Heart left ventricle (tissue), 16 donors: ENCODE results near the gene CIRBP. TPM values are rescaled to one million over a fixed set of nuclear protein-coding genes. Genes with fewer than 3 reads are reported as not detected.

ENCODE experiments used
- ATAC-seq, 4 donors: fragments of 200-7000 bp; cut with Tn5 transposase; one replicate each; pipeline ENCODE4 v1.9.1; 2020 to 2022; ENCODE audit warnings: moderate library complexity in 4 of 4, mild to moderate bottlenecking in 3 of 4, moderate number of reproducible peaks in 1 of 4
- DNase-seq, 5 donors: peaks; one replicate each; pipeline ENCODE4 v3.0.0-alpha.2; 2020
- H3K27ac ChIP-seq, 12 donors: fragments of 200-600 bp; sonication (generic) in 4 of 12; one replicate each; pipeline versions ENCODE4 v1.5.0 to v1.8.0; 2016 to 2022; ENCODE audit warnings: mild to moderate bottlenecking in 2 of 12
- H3K27me3 ChIP-seq, 9 donors: fragments of 200-600 bp; sonication (generic) in 2 of 9; one replicate each; pipeline versions ENCODE4 v1.5.1 to v1.8.0; 2016 to 2022; ENCODE audit warnings: mild to moderate bottlenecking in 3 of 9
- H3K36me3 ChIP-seq, 9 donors: fragments of 200-600 bp; sonication (generic) in 2 of 9; one replicate each; pipeline versions ENCODE4 v1.5.0 to v1.8.0; 2018 to 2022; ENCODE audit warnings: mild to moderate bottlenecking in 2 of 9
- H3K4me1 ChIP-seq, 12 donors: fragments of 200-600 bp; sonication (generic) in 4 of 12; one replicate each; pipeline versions ENCODE4 v1.5.0 to v1.8.0; 2016 to 2022; ENCODE audit warnings: mild to moderate bottlenecking in 3 of 12
- H3K4me3 ChIP-seq, 12 donors: fragments of 200-600 bp; sonication (generic) in 4 of 12; one replicate each; pipeline versions ENCODE4 v1.5.0 to v1.8.0; 2017 to 2022; ENCODE audit warnings: mild to moderate bottlenecking in 9 of 12, moderate library complexity in 4 of 12
- H3K9me3 ChIP-seq, 12 donors: fragments of 200-600 bp; sonication (generic) in 4 of 12; one replicate each; pipeline versions ENCODE4 v1.5.0 to v1.8.0; 2016 to 2022; ENCODE audit warnings: mild to moderate bottlenecking in 1 of 12
- POLR2A ChIP-seq, 2 donors: fragments of 450-650 bp; IDR thresholded peaks; one replicate each; pipeline ENCODE4 v1.6.1; 2017; ENCODE audit warnings: antibody characterized with exemption in 2 of 2, mild to moderate bottlenecking in 2 of 2, moderate library complexity in 2 of 2
- WGBS, 4 donors: extraction: QIAGEN DNeasy Blood & Tissue Kit in 2 of 4; methylation state at CpG; one replicate each; pipeline versions ENCODE4 v1.1.5 to v1.1.7; 2013 to 2018; 5-methylcytosine and 5-hydroxymethylcytosine counted together
- intact Hi-C, 10 donors: fragments of 100-400 bp; cut with DNase I; formaldehyde crosslinking; loops; one replicate each; pipeline versions ENCODE4 v1.11.1 to v1.14.2; 2022
- polyA plus RNA-seq, 2 donors: library from polyadenylated mRNA; stranded (reverse); fragments of 200-250 nt; gene quantifications; one replicate each; pipeline ENCODE4 v1.2.3, GENCODE V29; 2013
- total RNA-seq, 9 donors: library from RNA; depleted of rRNA in 2 of 9; stranded (reverse); fragments of >200 nt in 2 of 9; fragmentation: NEBNext Ultra II Directional in 3 of 9; extraction: Animal tissue kit (Norgen Biotek cat#: 25700) in 3 of 9; gene quantifications; one replicate each; pipeline versions ENCODE4 v1.1.0 to v1.2.4, GENCODE V29; 2016 to 2023
- TF ChIP-seq, protein P1 (sequence below), 12 donors: fragments of 200-600 bp; sonication (generic) in 4 of 12; IDR thresholded peaks; one replicate each; pipeline versions ENCODE4 v1.5.0 to v1.8.0; 2018 to 2022; ENCODE audit warnings: antibody characterized with exemption in 12 of 12, mild to moderate bottlenecking in 5 of 12
- donor health status: ischemic (EF 13 %, LVEDD 7.1; RV severe dilation, severe dysfunction).
- donor health status: healthy with polysubstance abuse.
- donor health status: DM: no; HTN: yes; CAD: no.
- donor health status: DM: no; HTN: no; CAD: no.
- donor health status: ischemic (EF 25% LVEDD 6.9; RV normal size, moderate dysfunction).
- donor health status: ischemic (EF 25% LVEDD 5.7; RV mildly dilated, moderate dysfunction).
- donor health status: healthy.
- donor health status: DM: yes; HTN: yes; CAD: no.
- donor health status: ischemic (EF 35%, LVEDD 5.7; RV mildly dilated, moderate dysfunction).
- donor health status: nonischemic (EF 11% LVEDD 7.7; RV severe dilation, severe dysfunction).
- donor health status: DM: yes; HTN: yes; CAD: no.
- donor health status: PGD.
- donor health status: ischemic (EF 29% LVEDD 5.4; RV normal size, mild dysfunction).
- donor health status: nonischemic (EF 23%, LVEDD 6.1; RV moderate dilation, normal function).

Gene CIRBP
- total and polyA plus RNA-seq, 11 donors, result 149 to 425 (median 269) TPM

DNA sequence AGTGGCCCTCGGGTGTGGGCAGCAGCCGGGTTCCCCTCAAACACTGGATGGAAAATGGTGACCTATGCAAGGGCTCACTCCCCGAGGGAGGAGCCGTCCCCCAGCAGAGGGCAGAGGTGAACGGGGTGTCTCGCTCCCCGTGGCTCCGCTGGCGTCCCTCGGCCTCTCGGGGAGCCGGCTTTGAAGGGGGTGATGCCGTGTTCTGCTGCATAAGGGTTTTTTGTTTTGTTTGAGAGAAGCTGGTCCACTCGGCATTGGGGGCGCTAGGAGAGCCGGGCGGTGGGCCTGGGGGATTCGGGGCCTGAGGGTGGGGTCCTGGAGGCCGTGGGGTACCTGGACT lies 20.5 kb downstream of the CIRBP start:
- DNase-seq, result no peak
- TF ChIP-seq, protein P1, sequence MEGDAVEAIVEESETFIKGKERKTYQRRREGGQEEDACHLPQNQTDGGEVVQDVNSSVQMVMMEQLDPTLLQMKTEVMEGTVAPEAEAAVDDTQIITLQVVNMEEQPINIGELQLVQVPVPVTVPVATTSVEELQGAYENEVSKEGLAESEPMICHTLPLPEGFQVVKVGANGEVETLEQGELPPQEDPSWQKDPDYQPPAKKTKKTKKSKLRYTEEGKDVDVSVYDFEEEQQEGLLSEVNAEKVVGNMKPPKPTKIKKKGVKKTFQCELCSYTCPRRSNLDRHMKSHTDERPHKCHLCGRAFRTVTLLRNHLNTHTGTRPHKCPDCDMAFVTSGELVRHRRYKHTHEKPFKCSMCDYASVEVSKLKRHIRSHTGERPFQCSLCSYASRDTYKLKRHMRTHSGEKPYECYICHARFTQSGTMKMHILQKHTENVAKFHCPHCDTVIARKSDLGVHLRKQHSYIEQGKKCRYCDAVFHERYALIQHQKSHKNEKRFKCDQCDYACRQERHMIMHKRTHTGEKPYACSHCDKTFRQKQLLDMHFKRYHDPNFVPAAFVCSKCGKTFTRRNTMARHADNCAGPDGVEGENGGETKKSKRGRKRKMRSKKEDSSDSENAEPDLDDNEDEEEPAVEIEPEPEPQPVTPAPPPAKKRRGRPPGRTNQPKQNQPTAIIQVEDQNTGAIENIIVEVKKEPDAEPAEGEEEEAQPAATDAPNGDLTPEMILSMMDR (IDR thresholded peaks at IDR 0.05), result no peak
- TF ChIP-seq POLR2A (IDR thresholded peaks at IDR 0.05), result no peak
- no peaks in the 10 kb centered on the region for H3K36me3 ChIP-seq
- intact Hi-C loops, result loop anchor here in 3 of 10 donors (10.0 kb wide), 3 partner anchors 65 to 235 kb away; partner anchors contain the start of gene PLK5 (in 2 of the 3)
- H3K4me1 ChIP-seq, result peaks cover 0 to 23% (median 0%) of the 10 kb centered on the region in 12 donors
- no peak overlapping the region for H3K27ac ChIP-seq
- H3K9me3 ChIP-seq, result no peaks in the 10 kb centered on the region
- H3K27me3 ChIP-seq, result peaks cover 26 to 93% (median 58%) of the 10 kb centered on the region in 9 donors
- no peak overlapping the region for H3K4me3 ChIP-seq
- WGBS, 4 donors, result 71 to 86% (median 77%) methylated on average over 9 to 19 of the region's 19 CpGs
- no peak for ATAC-seq

DNA sequence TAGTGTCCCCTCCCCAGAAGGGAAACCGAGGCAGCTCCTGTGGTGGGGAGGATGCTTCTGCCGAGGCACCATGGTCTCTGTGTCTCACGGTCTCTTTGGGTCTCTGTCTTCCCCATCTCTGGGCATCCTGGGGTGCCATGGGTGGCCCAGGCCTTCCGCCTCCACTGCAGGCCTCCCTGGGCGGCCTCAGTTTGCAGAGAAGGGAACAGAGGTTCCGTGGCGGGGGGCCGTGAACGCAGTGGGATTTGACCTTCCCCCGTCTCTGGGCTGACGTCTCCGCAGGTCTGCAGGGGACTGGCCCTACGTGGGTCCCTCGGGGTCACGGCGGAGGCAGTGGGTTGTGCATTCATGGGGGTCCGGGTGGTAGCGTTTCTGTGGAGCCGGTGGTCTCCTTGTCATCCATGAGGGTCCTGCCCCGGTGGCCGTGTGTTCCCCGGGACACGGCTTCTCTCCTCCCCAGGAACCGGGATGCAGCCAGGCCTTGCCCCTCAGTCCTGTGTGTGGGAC lies 21.1 kb downstream of the CIRBP start:
- no peak overlapping the region for H3K4me3 ChIP-seq
- H3K9me3 ChIP-seq, result no peaks in the 10 kb centered on the region
- peaks cover 0 to 26% (median 0%) of the 10 kb centered on the region in 12 donors for H3K4me1 ChIP-seq
- peaks cover 24 to 93% (median 56%) of the 10 kb centered on the region in 9 donors for H3K27me3 ChIP-seq
- DNase-seq (no peak), ATAC-seq (no peak)
- intact Hi-C loops, result no loop called here
- 86 to 93% (median 91%) methylated on average over 19 to 24 of the region's 24 CpGs for WGBS, 4 donors
- TF ChIP-seq, protein P1 (IDR thresholded peaks at IDR 0.05), result no peak
- no peak for TF ChIP-seq POLR2A (IDR thresholded peaks at IDR 0.05)
- no peaks in the 10 kb centered on the region for H3K36me3 ChIP-seq
- H3K27ac ChIP-seq, result no peak overlapping the region

DNA sequence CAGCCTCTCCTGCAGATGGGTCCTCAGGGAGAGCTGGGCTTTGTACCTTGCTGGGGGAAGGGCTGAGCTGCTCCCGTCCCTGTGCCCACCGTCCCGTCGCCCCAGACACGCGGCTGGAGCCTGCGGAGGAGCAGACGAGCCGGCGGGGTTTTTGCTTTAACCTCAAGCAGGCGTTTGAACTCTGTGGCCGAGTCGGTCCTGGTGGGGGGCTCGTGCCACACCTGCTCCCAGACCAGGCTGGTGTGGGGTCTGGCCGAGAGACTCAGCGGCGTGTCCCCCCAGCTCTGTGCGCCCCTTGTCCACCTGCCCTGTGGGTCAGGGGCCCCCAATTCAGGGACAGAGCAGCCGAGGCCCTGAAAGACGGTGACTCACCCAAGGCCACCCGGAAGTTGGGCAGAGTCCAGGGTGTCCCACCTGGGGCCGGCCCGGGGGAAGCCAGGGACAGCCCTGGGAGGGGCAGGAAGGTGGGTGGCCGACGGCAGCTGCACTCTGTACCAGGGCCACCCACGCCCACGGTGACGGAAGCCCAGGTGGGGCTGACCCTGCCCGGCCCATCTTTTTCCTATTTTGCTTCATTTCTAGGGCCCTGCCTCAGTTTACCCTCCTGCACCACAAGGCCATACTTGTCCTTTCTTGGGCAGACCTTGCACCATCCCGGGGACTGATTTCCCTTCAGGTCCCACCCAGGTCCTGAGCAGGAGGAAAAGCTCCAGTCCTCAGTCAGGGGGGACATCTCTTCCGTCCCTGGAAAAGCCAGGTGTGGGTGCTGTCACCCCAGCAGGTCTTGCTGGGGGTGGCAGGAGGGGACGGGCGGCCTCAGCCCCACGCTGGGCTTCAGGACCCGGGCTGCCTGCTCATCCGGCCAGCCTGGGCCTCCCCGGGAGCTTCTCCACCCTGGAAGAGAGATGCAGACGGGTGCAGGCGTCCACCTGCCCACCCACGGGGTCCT lies 21.8 kb downstream of the CIRBP start:
- Histone ChIP-seq H3K36me3 (no peaks in the 10 kb centered on the region), H3K27ac (no peak overlapping the region), H3K4me1 (peaks cover 0 to 30% (median 4%) of the 10 kb centered on the region in 12 donors), H3K4me3 (no peak overlapping the region), H3K27me3 (peaks cover 21 to 94% (median 59%) of the 10 kb centered on the region in 9 donors), H3K9me3 (no peaks in the 10 kb centered on the region)
- DNase-seq, result no peak
- TF ChIP-seq POLR2A (IDR thresholded peaks at IDR 0.05), result no peak
- TF ChIP-seq, protein P1 (IDR thresholded peaks at IDR 0.05), result no peak
- intact Hi-C loops, result no loop called here
- ATAC-seq, result no peak
- 74 to 79% (median 76%) methylated on average over 36 to 40 of the region's 40 CpGs for WGBS, 4 donors

DNA sequence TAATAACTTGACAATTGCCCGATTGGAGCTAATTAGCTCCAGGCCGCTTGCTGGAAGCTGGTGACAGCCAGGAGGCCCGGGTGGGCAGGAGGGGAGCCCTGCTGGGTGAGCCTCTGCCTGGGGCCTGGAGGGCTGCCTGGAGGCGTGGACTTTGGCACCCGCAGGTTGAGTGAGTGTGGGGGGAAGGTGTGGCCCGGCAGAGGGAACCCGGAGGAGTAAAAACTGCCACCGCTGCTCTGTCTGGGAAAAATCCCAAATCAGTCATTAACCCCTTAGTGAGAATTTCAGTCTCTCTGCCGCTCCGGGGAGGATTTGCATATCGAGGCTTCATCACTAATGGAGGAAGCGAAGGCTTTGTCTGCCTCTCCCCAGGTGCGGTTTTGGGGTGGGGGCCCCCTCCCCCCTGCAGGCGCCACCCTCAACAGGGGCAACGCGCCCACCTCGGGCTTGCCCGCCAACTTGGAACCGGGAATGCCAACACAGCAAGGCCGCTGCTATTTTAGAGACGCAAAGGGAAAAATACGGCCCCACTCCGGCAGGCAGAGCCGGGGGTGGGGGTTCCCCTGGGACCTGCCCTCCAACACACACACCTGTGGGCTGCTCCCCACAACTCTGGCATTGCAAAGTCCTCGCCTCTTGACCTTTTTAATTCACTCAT lies 22.8 kb downstream of the CIRBP start:
- intact Hi-C loops, result no loop called here
- Histone ChIP-seq H3K36me3 (no peaks in the 10 kb centered on the region), H3K27me3 (peaks cover 15 to 87% (median 52%) of the 10 kb centered on the region in 9 donors), H3K9me3 (no peaks in the 10 kb centered on the region), H3K27ac (no peak overlapping the region), H3K4me1 (peaks cover 0 to 21% (median 1%) of the 10 kb centered on the region in 12 donors), H3K4me3 (no peak overlapping the region)
- ATAC-seq (no peak), DNase-seq (no peak)
- TF ChIP-seq POLR2A (IDR thresholded peaks at IDR 0.05), result no peak
- TF ChIP-seq, protein P1 (IDR thresholded peaks at IDR 0.05), result no peak
- 69 to 81% (median 72%) methylated on average over 20 to 25 of the region's 25 CpGs for WGBS, 4 donors
